Measurements from ENCODE around the gene PDE1A. TPM values are rescaled to one million over a fixed set of nuclear protein-coding genes. Genes with fewer than 3 reads are reported as not detected.

PDE1A gene
- polyA plus RNA-seq, 1 experiment = 1.0 TPM

DNA sequence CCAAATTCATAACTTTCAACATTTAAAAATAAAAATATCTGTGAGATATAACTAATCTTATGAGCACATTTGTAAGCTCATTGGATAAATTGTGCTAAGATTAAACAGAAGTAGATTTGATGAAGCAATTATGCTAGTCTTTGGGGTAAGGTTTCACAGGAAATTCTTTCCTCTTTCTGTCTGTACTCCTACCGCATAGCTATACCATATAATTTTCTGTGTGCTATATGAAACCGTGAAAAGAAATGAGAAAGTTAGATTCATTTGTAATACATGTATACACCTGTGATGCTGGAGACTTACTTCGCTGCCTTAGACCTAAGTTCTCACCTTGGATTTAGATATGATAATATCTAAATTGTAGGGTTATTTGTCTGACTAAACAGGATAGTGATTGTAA, 256.5 kb downstream of the PDE1A start:
- POLR2A ChIA-PET = no interaction called here
- no peaks in the 10 kb centered on the region; the same call in 1 of the 2 replicates for H3K27me3 ChIP-seq (ENCODE audit: control insufficient read depth, insufficient read depth, low read length)
- TF ChIP-seq, protein P1, sequence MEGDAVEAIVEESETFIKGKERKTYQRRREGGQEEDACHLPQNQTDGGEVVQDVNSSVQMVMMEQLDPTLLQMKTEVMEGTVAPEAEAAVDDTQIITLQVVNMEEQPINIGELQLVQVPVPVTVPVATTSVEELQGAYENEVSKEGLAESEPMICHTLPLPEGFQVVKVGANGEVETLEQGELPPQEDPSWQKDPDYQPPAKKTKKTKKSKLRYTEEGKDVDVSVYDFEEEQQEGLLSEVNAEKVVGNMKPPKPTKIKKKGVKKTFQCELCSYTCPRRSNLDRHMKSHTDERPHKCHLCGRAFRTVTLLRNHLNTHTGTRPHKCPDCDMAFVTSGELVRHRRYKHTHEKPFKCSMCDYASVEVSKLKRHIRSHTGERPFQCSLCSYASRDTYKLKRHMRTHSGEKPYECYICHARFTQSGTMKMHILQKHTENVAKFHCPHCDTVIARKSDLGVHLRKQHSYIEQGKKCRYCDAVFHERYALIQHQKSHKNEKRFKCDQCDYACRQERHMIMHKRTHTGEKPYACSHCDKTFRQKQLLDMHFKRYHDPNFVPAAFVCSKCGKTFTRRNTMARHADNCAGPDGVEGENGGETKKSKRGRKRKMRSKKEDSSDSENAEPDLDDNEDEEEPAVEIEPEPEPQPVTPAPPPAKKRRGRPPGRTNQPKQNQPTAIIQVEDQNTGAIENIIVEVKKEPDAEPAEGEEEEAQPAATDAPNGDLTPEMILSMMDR (IDR thresholded peaks at IDR 0.05; ENCODE audit: insufficient read depth, low read depth, low read length) = no peak
- DNase-seq (ENCODE audit: low read depth) = no peak
- H3K4me3 ChIP-seq (ENCODE audit: low read depth, low read length) = no peak overlapping the region
- no peaks in the 10 kb centered on the region for H3K36me3 ChIP-seq (ENCODE audit: control insufficient read depth, insufficient read depth, low read length)
- CTCF ChIA-PET = interaction anchor here (0.7 kb wide), 1 partner anchor 16 kb away, joined by 4 read pairs; no protein-coding TSS in a partner anchor

DNA sequence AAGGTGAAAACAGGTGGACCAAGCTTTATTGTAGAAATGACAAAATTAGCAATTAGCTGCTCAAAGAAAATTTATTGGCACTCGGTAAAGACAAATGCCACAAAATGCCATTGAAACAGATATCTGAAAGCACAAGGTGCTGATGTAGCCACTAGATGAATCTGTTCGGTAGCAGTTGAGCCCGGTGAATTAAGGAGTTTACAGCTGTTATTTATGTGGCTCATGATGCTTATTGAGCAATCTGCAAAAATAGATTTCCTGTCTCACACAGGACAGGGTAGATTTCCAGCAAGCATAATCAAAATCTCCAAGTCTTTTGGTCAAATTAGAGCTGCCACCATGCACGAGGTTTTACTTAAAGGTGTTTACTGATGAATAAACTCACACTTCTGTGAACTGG, 259.0 kb downstream of the PDE1A start:
- Histone ChIP-seq H3K27me3 (ENCODE audit: control insufficient read depth, insufficient read depth, low read length) (no peaks in the 10 kb centered on the region; the same call in 1 of the 2 replicates), H3K36me3 (ENCODE audit: control insufficient read depth, insufficient read depth, low read length) (no peaks in the 10 kb centered on the region), H3K4me3 (ENCODE audit: low read depth, low read length) (no peak overlapping the region)
- TF ChIP-seq, protein P1 (IDR thresholded peaks at IDR 0.05; ENCODE audit: insufficient read depth, low read depth, low read length) = no peak
- no peak for DNase-seq (ENCODE audit: low read depth)
- ChIA-PET CTCF (interaction anchor here (0.9 kb wide), 1 partner anchor 16 kb away, joined by 3 read pairs; no protein-coding TSS in a partner anchor), POLR2A (no interaction called here)

DNA sequence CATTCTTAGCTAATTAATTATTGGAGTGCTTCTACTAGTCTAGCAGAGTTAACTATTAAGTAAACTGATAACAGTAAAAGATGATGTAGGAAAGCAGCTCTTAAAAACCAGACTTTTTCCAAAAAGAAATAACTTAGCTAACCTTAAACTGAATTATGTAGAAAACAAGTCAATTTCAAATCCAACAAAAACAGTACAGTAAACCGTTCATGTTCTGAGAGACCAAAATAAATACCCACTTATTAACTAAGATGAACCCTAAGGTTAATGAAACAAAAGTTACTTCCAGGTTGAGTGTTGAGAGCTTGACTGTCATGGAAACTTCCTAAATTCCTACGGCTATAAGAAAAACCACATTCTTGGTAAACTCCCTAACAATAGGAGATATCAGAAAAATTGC, 260.0 kb downstream of the PDE1A start:
- POLR2A ChIA-PET = no interaction called here
- no peak for DNase-seq (ENCODE audit: low read depth)
- TF ChIP-seq, protein P1 (IDR thresholded peaks at IDR 0.05; ENCODE audit: insufficient read depth, low read depth, low read length) = no peak
- Histone ChIP-seq H3K4me3 (ENCODE audit: low read depth, low read length) (no peak overlapping the region), H3K27me3 (ENCODE audit: control insufficient read depth, insufficient read depth, low read length) (no peaks in the 10 kb centered on the region; the same call in 1 of the 2 replicates), H3K36me3 (ENCODE audit: control insufficient read depth, insufficient read depth, low read length) (no peaks in the 10 kb centered on the region)
- CTCF ChIA-PET = interaction anchor here (1.1 kb wide), 1 partner anchor 19 kb away, joined by 3 read pairs; no protein-coding TSS in a partner anchor

DNA sequence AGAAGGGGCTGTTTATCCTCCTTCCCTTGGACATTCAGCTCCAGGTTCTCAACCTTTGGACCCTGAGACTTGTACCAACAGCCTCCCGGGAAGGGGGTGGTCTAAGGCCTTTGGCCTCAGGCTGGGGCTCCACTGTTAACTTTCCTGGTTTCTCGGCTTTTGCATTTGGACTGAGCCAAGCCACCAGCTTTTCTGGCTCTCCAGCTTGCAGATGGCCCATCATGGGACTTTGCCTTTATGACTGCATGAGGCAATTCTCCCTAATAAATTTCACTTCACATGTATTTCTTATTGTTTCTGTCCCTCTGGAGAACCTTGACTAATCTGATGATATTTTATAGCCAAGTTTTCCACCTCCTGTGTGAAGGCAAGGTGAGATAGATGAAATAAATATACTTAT, 260.4 kb downstream of the PDE1A start:
- no peak overlapping the region for H3K4me3 ChIP-seq (ENCODE audit: low read depth, low read length)
- ChIA-PET CTCF (interaction anchor here (1.1 to 1.2 kb wide), 2 partner anchors 9 to 19 kb away, joined by 3 read pairs; no protein-coding TSS in a partner anchor), POLR2A (no interaction called here)
- TF ChIP-seq, protein P1 (IDR thresholded peaks at IDR 0.05; ENCODE audit: insufficient read depth, low read depth, low read length) = no peak
- no peaks in the 10 kb centered on the region for H3K36me3 ChIP-seq (ENCODE audit: control insufficient read depth, insufficient read depth, low read length)
- no peaks in the 10 kb centered on the region; the same call in 1 of the 2 replicates for H3K27me3 ChIP-seq (ENCODE audit: control insufficient read depth, insufficient read depth, low read length)
- no peak for DNase-seq (ENCODE audit: low read depth)

DNA sequence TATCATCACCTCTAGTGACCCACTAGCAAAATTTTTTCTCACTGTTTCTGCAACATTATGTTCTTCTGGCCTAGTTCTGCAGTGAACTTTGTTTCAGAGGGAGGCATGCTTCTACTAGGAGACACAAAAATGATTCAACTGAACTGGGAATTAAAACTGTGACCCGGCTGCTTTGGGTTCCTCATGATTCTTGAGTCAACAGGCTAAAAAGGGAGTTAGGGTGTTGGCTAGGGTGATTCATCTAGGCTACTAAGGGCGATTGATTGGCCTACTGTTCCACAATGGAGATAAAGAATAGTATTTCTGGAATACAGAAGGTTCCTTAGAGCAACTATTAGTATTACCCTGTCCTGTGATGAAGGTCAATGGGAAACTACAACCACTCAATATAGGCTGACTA, 261.6 kb downstream of the PDE1A start:
- POLR2A ChIA-PET = no interaction called here

More for the DNA sequence above, 261.6 kb downstream of the PDE1A start:
- Histone ChIP-seq H3K36me3 (ENCODE audit: control insufficient read depth, insufficient read depth, low read length) (no peaks in the 10 kb centered on the region), H3K27me3 (ENCODE audit: control insufficient read depth, insufficient read depth, low read length) (no peaks in the 10 kb centered on the region; the same call in 1 of the 2 replicates), H3K4me3 (ENCODE audit: low read depth, low read length) (no peak overlapping the region)
- TF ChIP-seq, protein P1 (IDR thresholded peaks at IDR 0.05; ENCODE audit: insufficient read depth, low read depth, low read length) = no peak
- CTCF ChIA-PET = no interaction called here
- DNase-seq (ENCODE audit: low read depth) = no peak
